Stimulated activated CD8-positive, alpha-beta memory T cell treated with anti-CD3 and anti-CD28 coated beads, Interleukin-12 subunit alpha, Interleukin-12 subunit beta, amount 100 ng/mL, for 24 hours (primary cell): ENCODE results near the gene RSPH3.
"Not testable (repeated sequence)": the region's sequence is repeated elsewhere in the genome, so short reads cannot be mapped to it uniquely, and the experiment has no call there.

ENCODE experiments used
- DNase-seq: peaks from one replicate; pipeline ENCODE4 v3.0.0-alpha.2; 2020; ENCODE audit errors: extremely low read depth

The RSPH3 gene

GRCh38 chr6:158999666-159000403 is at the start of gene RSPH3:
TSS of gene RSPH3 (minus strand) at chr6:159000202. CDS start at chr6:158999550, 652 bp downstream.
- peak; percentile 87 for DNase-seq

- no peak for DNase-seq
Observed at GRCh38 chr6:159047891-159048685, 48.1 kb upstream of the RSPH3 start.

GRCh38 chr6:159045801-159046200 is 45.8 kb upstream of the RSPH3 start:
- DNase-seq = no peak

- DNase-seq = peak; percentile 53
Observed at GRCh38 chr6:159044899-159045727, 45.1 kb upstream of the RSPH3 start, which contains the start of gene TAGAP. TSS of gene TAGAP (minus strand) at chr6:159044991. CDS start at chr6:159044146, 845 bp downstream.

GRCh38 chr6:159043947-159044346 is 43.9 kb upstream of the RSPH3 start:
- DNase-seq = no peak

GRCh38 chr6:159043251-159043650 is 43.2 kb upstream of the RSPH3 start:
- DNase-seq = no peak

GRCh38 chr6:159042826-159043181 is 42.8 kb upstream of the RSPH3 start:
- no peak for DNase-seq

- DNase-seq = no peak
Observed at GRCh38 chr6:159042003-159042825, 42.2 kb upstream of the RSPH3 start.

- DNase-seq = no peak
Observed at GRCh38 chr6:159041181-159041580, 41.2 kb upstream of the RSPH3 start.

GRCh38 chr6:159039885-159040258 is 39.9 kb upstream of the RSPH3 start:
- no peak for DNase-seq

GRCh38 chr6:159038914-159039884 is 39.2 kb upstream of the RSPH3 start:
- DNase-seq = no peak

GRCh38 chr6:159038318-159038717 is 38.3 kb upstream of the RSPH3 start:
- not testable (repeated sequence) for DNase-seq

- no peak for DNase-seq
Observed at GRCh38 chr6:159037756-159038290, 37.8 kb upstream of the RSPH3 start.

GRCh38 chr6:159036673-159037072 is 36.7 kb upstream of the RSPH3 start:
- no peak for DNase-seq

- DNase-seq = no peak
Observed at GRCh38 chr6:159035891-159036290, 35.9 kb upstream of the RSPH3 start.

GRCh38 chr6:159033160-159034049 is 33.4 kb upstream of the RSPH3 start:
- no peak for DNase-seq

- no peak for DNase-seq
Observed at GRCh38 chr6:159031846-159032245, 31.8 kb upstream of the RSPH3 start.

GRCh38 chr6:159030168-159030567 is 30.2 kb upstream of the RSPH3 start:
- no peak for DNase-seq

GRCh38 chr6:159025224-159025623 is 25.2 kb upstream of the RSPH3 start:
- not testable (repeated sequence) for DNase-seq
